ENCODE results near the gene CACNG4. TPM values are rescaled to one million over a fixed set of nuclear protein-coding genes. Genes with fewer than 3 reads are reported as not detected.
A peak's percentile ranks its signal among the peaks of the same experiment; 100 is the strongest.

The CACNG4 gene
- total and polyA plus RNA-seq, 2 of the 4 experiments (the other 2 are of a cell fraction): under 0.01 to 0.53 TPM

- no peak overlapping the region for H3K4me2 ChIP-seq (ENCODE audit: low read depth, low read length)
- no peaks in the 10 kb centered on the region for H3K27me3 ChIP-seq (ENCODE audit: control insufficient read depth, insufficient read depth, low read length)
- H2AFZ ChIP-seq (replicated peaks; ENCODE audit: low read length, poor library complexity): no peak overlapping the region
- no peak overlapping the region for H2BK15ac ChIP-seq (ENCODE audit: low read depth, low read length)
- H4K5ac ChIP-seq (ENCODE audit: low read depth, low read length): no peak overlapping the region
- no peak overlapping the region for H2BK20ac ChIP-seq (ENCODE audit: low read depth, low read length)
- no peaks in the 10 kb centered on the region for H3K9me3 ChIP-seq (ENCODE audit: control insufficient read depth, insufficient read depth, low read length)
- intact Hi-C loops (cut with micrococcal nuclease): no loop called here
- no peak for ATAC-seq (ENCODE audit: low read depth)
- no peak overlapping the region for H3K18ac ChIP-seq (ENCODE audit: low read depth, low read length)
- ChIA-PET POLR2A (ENCODE audit: unreplicated experiment) (no interaction called here), CTCF (no interaction called here)
- no CpG with 5 or more reads among the region's 7 CpGs for WGBS, 2 experiments (ENCODE audit: extremely low coverage in 2 of 2, insufficient read length in 1 of 2)
- no peak overlapping the region for H3K56ac ChIP-seq (ENCODE audit: extremely low read depth, insufficient read depth, low read length)
- no peak overlapping the region for H2AK9ac ChIP-seq (replicated peaks; ENCODE audit: low read depth, low read length, poor library complexity)
- no peak overlapping the region for H3K14ac ChIP-seq (replicated peaks; ENCODE audit: low read depth, low read length)
- H4K20me1 ChIP-seq (ENCODE audit: insufficient read depth, low read length): no peaks in the 10 kb centered on the region; the same call in 1 of the 2 replicates
- H4K8ac ChIP-seq (ENCODE audit: low read depth in 2 of 2, low read length in 2 of 2): no peak overlapping the region
- H3K36me3 ChIP-seq (ENCODE audit: control insufficient read depth, insufficient read depth, low read length): peaks cover 11% of the 10 kb centered on the region
- H2BK5ac ChIP-seq (ENCODE audit: low read depth, low read length, poor library complexity, severe bottlenecking): no peak overlapping the region
- H3K4me3 ChIP-seq (ENCODE audit: insufficient read depth, low read depth, low read length): no peak overlapping the region
- H3K9me1 ChIP-seq (ENCODE audit: insufficient read depth, low read length): peaks cover 4% of the 10 kb centered on the region; the same call in 1 of the 2 replicates
- peaks cover 2 to 6% of the 10 kb centered on the region in 2 experiments; a peak in 2 of 4 replicates for H3K79me1 ChIP-seq (ENCODE audit: low read depth in 1 of 2, low read length in 2 of 2)
- TF ChIP-seq, protein P1, sequence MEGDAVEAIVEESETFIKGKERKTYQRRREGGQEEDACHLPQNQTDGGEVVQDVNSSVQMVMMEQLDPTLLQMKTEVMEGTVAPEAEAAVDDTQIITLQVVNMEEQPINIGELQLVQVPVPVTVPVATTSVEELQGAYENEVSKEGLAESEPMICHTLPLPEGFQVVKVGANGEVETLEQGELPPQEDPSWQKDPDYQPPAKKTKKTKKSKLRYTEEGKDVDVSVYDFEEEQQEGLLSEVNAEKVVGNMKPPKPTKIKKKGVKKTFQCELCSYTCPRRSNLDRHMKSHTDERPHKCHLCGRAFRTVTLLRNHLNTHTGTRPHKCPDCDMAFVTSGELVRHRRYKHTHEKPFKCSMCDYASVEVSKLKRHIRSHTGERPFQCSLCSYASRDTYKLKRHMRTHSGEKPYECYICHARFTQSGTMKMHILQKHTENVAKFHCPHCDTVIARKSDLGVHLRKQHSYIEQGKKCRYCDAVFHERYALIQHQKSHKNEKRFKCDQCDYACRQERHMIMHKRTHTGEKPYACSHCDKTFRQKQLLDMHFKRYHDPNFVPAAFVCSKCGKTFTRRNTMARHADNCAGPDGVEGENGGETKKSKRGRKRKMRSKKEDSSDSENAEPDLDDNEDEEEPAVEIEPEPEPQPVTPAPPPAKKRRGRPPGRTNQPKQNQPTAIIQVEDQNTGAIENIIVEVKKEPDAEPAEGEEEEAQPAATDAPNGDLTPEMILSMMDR (conservative IDR thresholded peaks at IDR 0.05; ENCODE audit: low read depth, low read length): no peak
- no peak for TF ChIP-seq FOS (IDR thresholded peaks at IDR 0.05; ENCODE audit: low read depth, low read length)
- TF ChIP-seq MAFK (IDR thresholded peaks at IDR 0.05; ENCODE audit: low read depth, low read length): no peak
- TF ChIP-seq MXI1 (IDR thresholded peaks at IDR 0.05; ENCODE audit: borderline replicate concordance, low read depth, low read length): no peak
- TF ChIP-seq BHLHE40 (IDR thresholded peaks at IDR 0.05; ENCODE audit: low read depth, low read length): no peak
- TF ChIP-seq RAD21 (IDR thresholded peaks at IDR 0.05; ENCODE audit: low read length): no peak
- no peak for TF ChIP-seq CEBPB (IDR thresholded peaks at IDR 0.05; ENCODE audit: low read depth, low read length)
- no peak for TF ChIP-seq RCOR1 (IDR thresholded peaks at IDR 0.05; ENCODE audit: insufficient replicate concordance, low read length)
- TF ChIP-seq POLR2A (IDR thresholded peaks at IDR 0.05; ENCODE audit: low read depth, low read length): no peak
- TF ChIP-seq RFX5 (IDR thresholded peaks at IDR 0.05; ENCODE audit: low read depth, low read length): no peak
- no peak for TF ChIP-seq SMC3 (IDR thresholded peaks at IDR 0.05; ENCODE audit: low read depth, low read length)
- TF ChIP-seq CHD1 (IDR thresholded peaks at IDR 0.05; ENCODE audit: low read depth, low read length): no peak
- TF ChIP-seq, protein P2, sequence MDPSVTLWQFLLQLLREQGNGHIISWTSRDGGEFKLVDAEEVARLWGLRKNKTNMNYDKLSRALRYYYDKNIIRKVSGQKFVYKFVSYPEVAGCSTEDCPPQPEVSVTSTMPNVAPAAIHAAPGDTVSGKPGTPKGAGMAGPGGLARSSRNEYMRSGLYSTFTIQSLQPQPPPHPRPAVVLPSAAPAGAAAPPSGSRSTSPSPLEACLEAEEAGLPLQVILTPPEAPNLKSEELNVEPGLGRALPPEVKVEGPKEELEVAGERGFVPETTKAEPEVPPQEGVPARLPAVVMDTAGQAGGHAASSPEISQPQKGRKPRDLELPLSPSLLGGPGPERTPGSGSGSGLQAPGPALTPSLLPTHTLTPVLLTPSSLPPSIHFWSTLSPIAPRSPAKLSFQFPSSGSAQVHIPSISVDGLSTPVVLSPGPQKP (IDR thresholded peaks at IDR 0.05; ENCODE audit: borderline replicate concordance, low read depth, low read length): no peak
- TF ChIP-seq USF2 (IDR thresholded peaks at IDR 0.05; ENCODE audit: low read depth, low read length): no peak
- TF ChIP-seq NFE2L2 (IDR thresholded peaks at IDR 0.05; ENCODE audit: low read depth, low read length): no peak
- TF ChIP-seq MAZ (IDR thresholded peaks at IDR 0.05; ENCODE audit: borderline replicate concordance, low read depth, low read length): no peak
- H3K27ac ChIP-seq (ENCODE audit: insufficient read depth, low read length): no peak overlapping the region
- no peak overlapping the region for H2AK5ac ChIP-seq (ENCODE audit: low read depth, low read length)
- H3K4ac ChIP-seq (ENCODE audit: low read depth, low read length): no peak overlapping the region
- in situ Hi-C loops (cut with MboI; ENCODE audit: low sequenced_read_pairs): no loop called here
- BruUV-seq (replicated peaks): TSS peak; percentile 4
- no peak overlapping the region for H4K91ac ChIP-seq (ENCODE audit: insufficient read depth, low read depth, low read length)
- dilution Hi-C loops (cut with HindIII; ENCODE audit: low sequenced_read_pairs, unreplicated experiment): no loop called here
- DNase-seq: no peak
- H3K23ac ChIP-seq (ENCODE audit: low read depth, low read length): no peak overlapping the region
- H3K9ac ChIP-seq (ENCODE audit: low read depth, low read length): no peak overlapping the region
- H3K4me1 ChIP-seq (ENCODE audit: control insufficient read depth, insufficient read depth, low read length): no peaks in the 10 kb centered on the region
- H2BK120ac ChIP-seq (ENCODE audit: low read depth, low read length): no peak overlapping the region
These were observed 111.8 kb downstream of the CACNG4 start for GRCh38 chr17:67076290-67076689.

Measured in IMR-90 (cell line).